OCI-LY1 (cell line): ENCODE data around the gene CCL19.

Experiments
- EZH2 ChIP-seq: fragments of 200-600 bp; sonication (generic), shearing (Covaris generic); IDR thresholded peaks from 2 replicates; pipeline ENCODE4 v1.8.0; 2017; ENCODE audit warnings: borderline replicate concordance, mixed run types, mild to moderate bottlenecking, antibody characterized with exemption, low read length, moderate library complexity, mixed read lengths
- TF ChIP-seq, protein P1 (sequence below): fragments of 200-600 bp; sonication (generic), shearing (Covaris generic); IDR thresholded peaks from 2 replicates; pipeline ENCODE4 v1.5.1; 2017; ENCODE audit warnings: mild to moderate bottlenecking, antibody characterized with exemption, low read length, moderate library complexity, mixed read lengths

- TF ChIP-seq EZH2 = no peak
- TF ChIP-seq, protein P1, sequence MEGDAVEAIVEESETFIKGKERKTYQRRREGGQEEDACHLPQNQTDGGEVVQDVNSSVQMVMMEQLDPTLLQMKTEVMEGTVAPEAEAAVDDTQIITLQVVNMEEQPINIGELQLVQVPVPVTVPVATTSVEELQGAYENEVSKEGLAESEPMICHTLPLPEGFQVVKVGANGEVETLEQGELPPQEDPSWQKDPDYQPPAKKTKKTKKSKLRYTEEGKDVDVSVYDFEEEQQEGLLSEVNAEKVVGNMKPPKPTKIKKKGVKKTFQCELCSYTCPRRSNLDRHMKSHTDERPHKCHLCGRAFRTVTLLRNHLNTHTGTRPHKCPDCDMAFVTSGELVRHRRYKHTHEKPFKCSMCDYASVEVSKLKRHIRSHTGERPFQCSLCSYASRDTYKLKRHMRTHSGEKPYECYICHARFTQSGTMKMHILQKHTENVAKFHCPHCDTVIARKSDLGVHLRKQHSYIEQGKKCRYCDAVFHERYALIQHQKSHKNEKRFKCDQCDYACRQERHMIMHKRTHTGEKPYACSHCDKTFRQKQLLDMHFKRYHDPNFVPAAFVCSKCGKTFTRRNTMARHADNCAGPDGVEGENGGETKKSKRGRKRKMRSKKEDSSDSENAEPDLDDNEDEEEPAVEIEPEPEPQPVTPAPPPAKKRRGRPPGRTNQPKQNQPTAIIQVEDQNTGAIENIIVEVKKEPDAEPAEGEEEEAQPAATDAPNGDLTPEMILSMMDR = no peak
These were observed 19.8 kb downstream of the CCL19 start for GRCh38 chr9:34671307-34671706.
